GM23248 (cell line): Measurements from ENCODE around the gene TMCC2.

Source experiments
- EZH2 ChIP-seq: fragments of 200-600 bp; sonication (generic); IDR thresholded peaks from 2 replicates; pipeline ENCODE4 v1.6.1; 2018; ENCODE audit warnings: antibody characterized with exemption, mild to moderate bottlenecking; ENCODE audit not compliant: insufficient read depth, poor library complexity, severe bottlenecking
- EZH2phosphoT487 ChIP-seq: fragments of 200-600 bp; sonication (generic); IDR thresholded peaks from 2 replicates; pipeline ENCODE4 v1.6.1; 2018; ENCODE audit warnings: antibody characterized with exemption, moderate library complexity, mild to moderate bottlenecking, low read depth; ENCODE audit not compliant: insufficient read depth

- TF ChIP-seq EZH2 (no peak), EZH2phosphoT487 (no peak)
Observed at GRCh38 chr1:205192287-205192686, 35.5 kb upstream of the TMCC2 start.
